ENCODE measurements around the gene CPPED1.

The CPPED1 gene

GRCh38 chr16:12646098-12646489, 157.6 kb downstream of the CPPED1 start:
- DNase-seq (ENCODE audit: low spot score): no peak

DNA sequence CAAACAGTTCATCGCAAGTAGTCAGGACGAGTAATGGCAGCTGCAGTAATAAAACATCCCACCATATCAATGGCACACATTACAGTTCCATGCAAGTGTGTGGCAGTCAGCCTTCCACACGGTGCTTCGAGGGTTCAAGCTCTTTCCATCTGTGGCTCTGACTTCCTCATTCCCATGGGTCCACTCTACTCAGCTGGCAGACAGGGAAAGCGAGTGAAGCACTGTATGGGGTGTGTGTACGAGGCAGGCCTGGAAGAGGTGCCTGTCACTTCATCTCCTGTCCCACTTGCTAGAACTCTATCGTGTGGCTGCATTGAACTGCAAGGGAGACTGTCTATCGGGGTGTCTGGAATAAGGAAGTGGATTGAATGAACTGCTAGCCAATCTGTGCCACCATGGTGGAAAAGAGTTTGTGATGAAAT, 160.6 kb downstream of the CPPED1 start:
- DNase-seq (ENCODE audit: low spot score): no peak

DNA sequence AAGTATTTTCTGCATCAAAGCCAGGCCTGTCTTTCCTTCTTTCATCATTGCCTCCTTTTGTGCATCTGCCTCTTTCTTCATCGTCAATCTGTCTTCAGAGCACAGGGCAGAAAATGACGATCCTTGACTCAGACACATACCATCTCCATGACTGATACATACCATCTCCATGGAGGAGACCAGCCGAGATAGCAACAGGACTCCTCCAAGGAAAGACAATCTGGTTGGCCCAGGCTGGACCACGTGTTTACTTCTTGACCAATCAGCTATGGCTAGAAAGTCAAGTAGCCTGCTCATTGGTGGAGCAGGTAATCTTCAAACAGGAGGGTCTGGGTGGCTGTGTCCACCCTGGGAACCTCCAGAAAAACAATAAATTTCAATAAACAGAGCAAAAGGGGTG, 164.6 kb downstream of the CPPED1 start:
- DNase-seq (ENCODE audit: low spot score): no peak

DNA sequence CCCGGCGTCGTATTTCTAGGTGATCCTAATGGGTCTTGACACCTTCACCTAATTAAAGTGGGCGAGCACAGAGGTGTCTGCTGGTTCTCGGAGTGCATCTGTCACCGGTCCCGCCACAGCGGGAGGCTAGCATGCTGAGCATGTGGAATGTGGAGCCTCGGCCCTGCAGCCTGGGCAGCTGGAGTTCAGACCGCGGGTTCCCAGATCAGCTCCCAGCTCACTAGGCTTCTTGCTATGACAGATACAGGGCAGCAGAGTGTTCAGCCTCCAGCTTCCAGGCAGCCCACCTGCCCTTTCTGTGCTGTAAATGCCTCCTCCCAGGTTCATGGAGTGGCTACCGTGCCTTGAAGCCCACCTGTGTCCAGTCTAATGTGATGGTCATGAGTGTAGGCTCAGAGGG, 166.7 kb downstream of the CPPED1 start:
- DNase-seq (ENCODE audit: low spot score): no peak

DNA sequence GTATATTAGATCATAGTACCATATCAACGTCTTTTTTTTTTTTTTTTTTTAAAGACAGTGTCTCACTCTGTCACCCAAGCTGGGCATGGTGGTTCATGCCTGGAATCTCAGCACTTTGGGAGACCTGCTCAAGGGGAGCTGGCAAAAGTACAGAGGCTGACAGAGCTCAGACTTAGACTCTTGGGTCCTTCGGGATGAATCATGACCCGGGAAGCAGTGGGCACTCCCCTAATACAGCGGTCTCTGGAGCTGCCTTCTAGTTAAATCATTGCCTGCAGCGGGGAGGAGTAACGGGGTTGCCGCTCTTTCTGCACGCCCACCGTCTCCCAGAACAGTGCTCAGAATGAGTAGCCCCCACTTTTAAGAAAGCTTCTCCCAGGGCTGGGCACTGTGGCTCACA, 174.4 kb downstream of the CPPED1 start:
- no peak for DNase-seq (ENCODE audit: low spot score)

DNA sequence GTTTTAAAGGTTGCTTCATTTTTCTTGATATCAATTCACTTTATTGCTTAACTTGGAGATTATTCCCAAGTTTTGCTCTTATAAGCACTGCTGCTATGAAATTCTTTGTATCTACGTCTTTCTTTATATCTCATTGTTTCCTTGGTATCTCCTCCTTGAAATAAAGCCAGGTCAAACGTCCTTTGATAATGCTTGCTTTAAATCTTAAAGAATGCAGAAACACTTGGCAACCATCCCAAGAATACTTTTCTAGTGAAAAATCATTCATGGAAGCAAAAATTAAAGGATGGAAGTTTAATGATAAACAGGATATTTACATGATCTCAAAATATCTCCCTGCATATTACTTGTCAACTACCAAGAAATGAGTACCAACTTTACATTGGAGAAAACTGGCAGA, 175.2 kb downstream of the CPPED1 start:
- no peak for DNase-seq (ENCODE audit: low spot score)

DNA sequence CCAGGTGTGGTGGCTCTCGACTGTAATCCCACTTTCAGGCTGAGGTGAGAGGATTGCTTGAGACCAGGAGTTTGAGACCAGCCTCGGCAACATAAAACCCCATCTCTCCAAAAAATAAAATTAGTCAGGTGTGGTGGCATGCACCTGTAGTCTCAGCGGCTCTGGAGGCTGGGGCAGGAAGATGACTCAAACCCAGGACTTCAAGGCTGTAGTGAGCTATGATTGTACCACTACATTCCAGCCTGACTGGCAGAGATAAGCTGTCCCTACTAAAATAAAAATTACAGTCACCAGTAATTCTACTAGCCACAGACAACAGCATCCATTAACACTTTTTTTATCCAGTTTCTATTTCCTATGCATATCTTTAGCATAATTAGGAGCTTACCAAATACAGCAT, 176.3 kb downstream of the CPPED1 start:
- DNase-seq (ENCODE audit: low spot score): no peak

DNA sequence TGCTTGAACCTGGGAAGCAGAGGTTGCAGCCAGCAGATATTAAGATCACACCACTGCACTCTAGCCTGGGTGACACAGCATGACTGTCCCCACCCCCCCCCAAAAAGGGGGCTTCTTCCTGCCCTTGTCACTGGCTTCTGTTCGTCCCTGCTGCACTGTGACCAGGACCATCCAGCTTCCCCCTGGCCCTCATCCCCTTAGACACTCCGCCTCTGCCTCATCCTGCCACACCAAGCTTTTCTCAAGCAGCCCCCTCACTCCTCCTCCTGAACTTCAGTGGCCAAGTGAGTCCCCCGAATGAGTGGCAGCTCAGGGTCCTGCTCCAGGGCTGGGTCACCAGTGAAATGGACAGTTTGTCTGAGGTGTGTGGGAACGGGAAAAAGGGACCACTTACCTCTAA, 177.3 kb downstream of the CPPED1 start:
- DNase-seq (ENCODE audit: low spot score): no peak

DNA sequence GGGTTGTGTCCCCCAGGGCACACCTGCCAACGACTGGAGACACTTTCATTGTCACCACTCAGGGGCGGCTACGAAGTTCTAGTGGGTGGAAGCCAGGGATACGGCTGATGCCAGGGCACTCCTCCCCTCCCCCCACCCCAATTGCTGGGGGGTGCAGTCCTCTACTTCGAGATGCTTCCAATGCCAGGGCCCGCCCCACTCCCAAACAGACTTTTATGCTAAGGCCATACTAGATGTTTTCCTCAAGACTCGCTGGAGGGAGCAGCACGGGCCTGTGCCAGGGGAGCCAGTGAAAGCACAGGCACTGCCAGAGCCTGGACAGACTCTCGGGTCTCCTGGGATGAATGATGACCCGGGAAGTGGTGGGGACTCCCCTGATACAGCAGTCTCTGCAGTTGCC, 178.0 kb downstream of the CPPED1 start:
- DNase-seq (ENCODE audit: low spot score): no peak

DNA sequence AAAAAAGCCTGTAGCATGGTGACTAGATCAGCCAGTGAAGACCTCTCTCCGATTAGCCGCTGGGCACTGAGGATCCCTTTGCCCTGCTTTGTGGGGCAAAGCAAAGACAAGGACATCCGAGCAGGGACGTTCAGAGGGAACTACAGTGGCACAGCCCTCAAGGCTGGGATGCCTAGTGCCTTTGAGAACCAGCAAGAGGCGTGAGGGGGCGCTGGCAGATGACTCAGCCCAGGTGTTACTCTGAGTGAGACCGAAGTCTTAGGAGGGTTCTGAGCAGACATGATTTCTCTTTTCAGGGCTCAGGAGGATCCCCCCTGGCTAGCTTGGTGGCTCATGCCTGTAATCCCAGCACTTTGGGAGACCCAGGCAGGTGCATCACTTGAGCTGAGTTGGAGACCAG, 178.6 kb downstream of the CPPED1 start:
- DNase-seq (ENCODE audit: low spot score): no peak

GRCh38 chr16:12620150-12620549, 183.5 kb downstream of the CPPED1 start:
- DNase-seq (ENCODE audit: low spot score): no peak

GRCh38 chr16:12618515-12618914, 185.2 kb downstream of the CPPED1 start:
- no peak for DNase-seq (ENCODE audit: low spot score)

GRCh38 chr16:12617401-12617819, 186.3 kb downstream of the CPPED1 start:
- DNase-seq (ENCODE audit: low spot score): no peak

DNA sequence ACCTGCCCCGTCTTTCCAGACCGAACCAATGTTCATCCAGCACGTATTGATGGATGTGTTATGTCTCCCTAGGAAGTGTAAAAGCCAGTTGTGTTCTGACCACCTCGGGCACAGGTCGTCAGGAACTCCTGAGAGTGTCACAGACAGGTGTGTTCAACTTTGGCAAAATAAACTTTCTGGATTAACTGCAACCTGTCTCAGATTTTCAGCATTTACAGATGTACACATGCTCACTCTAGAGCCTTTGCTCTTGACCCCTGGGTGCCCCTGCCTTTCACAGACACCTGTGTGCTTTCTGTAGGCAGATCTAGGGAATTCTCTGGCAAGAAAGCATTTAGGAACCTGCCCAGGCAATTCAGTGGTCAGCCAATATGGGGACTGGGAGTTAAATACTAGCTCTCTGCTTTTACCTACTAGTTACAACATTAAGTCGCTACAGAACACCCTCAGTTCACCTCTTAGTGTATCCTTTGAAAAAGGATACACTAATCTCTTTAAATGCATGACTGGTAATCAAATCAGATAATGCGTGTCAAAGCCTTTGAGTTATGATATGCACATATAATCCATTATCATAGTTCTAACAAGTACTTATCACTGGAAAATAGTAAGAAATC, 188.9 kb downstream of the CPPED1 start:
- no peak for DNase-seq (ENCODE audit: low spot score)

- no peak for DNase-seq (ENCODE audit: low spot score)
Measured at GRCh38 chr16:12613992-12614661, 189.6 kb downstream of the CPPED1 start.

- no peak for DNase-seq (ENCODE audit: low spot score)
Measured at GRCh38 chr16:12613131-12613991, 190.3 kb downstream of the CPPED1 start.

GRCh38 chr16:12612598-12613101, 191.0 kb downstream of the CPPED1 start:
- DNase-seq (ENCODE audit: low spot score): no peak

- no peak for DNase-seq (ENCODE audit: low spot score)
Measured at GRCh38 chr16:12611916-12612597, 191.6 kb downstream of the CPPED1 start.

DNA sequence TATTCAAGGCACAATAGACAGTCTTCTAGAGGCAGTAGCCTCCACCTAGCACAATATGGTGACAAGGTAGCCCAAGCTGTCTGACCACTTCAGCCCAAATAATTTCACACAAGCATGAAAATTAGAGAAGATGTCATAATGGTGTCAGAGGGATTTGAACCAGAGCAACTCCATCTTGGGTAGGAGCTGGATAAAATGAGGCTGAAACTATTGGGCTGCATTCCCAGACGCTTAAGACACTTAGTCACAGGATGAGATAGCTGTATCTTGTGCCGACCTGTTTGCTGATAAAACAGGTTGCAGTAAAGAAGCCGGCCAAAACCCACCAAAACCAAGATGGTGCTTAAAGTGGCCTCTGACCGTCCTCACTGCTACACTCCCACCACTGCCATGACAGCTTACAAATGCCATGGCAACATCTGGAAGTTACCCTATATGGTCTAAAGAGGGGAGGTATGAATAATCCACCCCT, 192.6 kb downstream of the CPPED1 start:
- no peak for DNase-seq (ENCODE audit: low spot score)

DNA sequence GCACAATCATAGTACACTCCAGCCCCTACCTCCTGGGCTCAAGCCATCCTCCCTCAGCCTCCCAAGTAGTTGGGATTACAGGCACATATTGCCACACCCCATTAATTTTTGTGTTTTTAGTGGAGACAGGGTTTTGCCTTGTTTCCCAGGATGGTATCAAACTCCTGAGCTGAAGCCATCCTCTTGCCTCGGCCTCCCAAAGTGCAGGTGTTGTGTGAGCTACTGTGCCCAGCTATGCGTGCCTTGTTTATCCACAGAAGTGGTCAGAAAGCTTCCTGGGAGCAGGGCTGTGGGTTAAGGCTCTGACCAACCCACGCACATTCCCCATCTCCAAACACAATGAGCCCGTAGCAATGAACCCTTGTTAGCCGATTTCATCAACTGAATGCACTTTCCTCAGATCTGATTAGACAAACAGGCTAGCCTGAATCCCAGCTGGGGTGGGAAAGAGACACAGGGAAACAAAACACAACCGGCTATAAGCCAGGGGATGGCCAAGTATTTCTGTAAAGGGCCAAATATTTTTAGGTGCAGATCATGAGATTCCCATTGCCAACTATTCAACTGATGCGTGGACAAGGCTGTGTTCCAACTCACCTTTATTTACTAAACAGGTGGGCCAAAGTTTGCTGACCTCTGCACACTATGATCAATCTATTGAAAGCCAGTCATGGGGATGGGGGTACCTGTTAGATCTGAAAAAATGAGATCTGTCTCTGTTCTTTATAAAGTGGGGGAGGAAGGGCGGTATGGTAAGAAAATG, 193.6 kb downstream of the CPPED1 start:
- DNase-seq (ENCODE audit: low spot score): no peak
